HG03342 (cell line): Measurements from ENCODE around the gene KIAA1217.

Source experiments
- ATAC-seq: cut with Tn5 transposase; IDR thresholded peaks from one replicate; pipeline ENCODE4 v1.9.1; 2021; ENCODE audit warnings: mild to moderate bottlenecking, moderate library complexity; ENCODE audit not compliant: unreplicated experiment

KIAA1217 gene

GRCh38 chr10:24242562-24242961 is 33.6 kb downstream of the KIAA1217 start:
- no peak for ATAC-seq

- no peak for ATAC-seq
Measured at GRCh38 chr10:24246365-24246764, 37.4 kb downstream of the KIAA1217 start.

GRCh38 chr10:24247841-24248240 is 38.9 kb downstream of the KIAA1217 start:
- no peak for ATAC-seq

GRCh38 chr10:24249829-24250415 is 41.0 kb downstream of the KIAA1217 start:
- ATAC-seq = no peak

- no peak for ATAC-seq
Measured at GRCh38 chr10:24251547-24251946, 42.6 kb downstream of the KIAA1217 start.

GRCh38 chr10:24254180-24254579 is 45.2 kb downstream of the KIAA1217 start:
- ATAC-seq = no peak

GRCh38 chr10:24255115-24255880 is 46.4 kb downstream of the KIAA1217 start:
- ATAC-seq = no peak

- no peak for ATAC-seq
Measured at GRCh38 chr10:24255881-24256311, 47.0 kb downstream of the KIAA1217 start.

GRCh38 chr10:24256619-24257107 is 47.7 kb downstream of the KIAA1217 start:
- no peak for ATAC-seq

- ATAC-seq = no peak
Measured at GRCh38 chr10:24257588-24257987, 48.6 kb downstream of the KIAA1217 start.

- ATAC-seq = no peak
Measured at GRCh38 chr10:24259365-24260130, 50.6 kb downstream of the KIAA1217 start.

GRCh38 chr10:24261627-24262026 is 52.7 kb downstream of the KIAA1217 start:
- ATAC-seq = no peak

- no peak for ATAC-seq
Measured at GRCh38 chr10:24262929-24263590, 54.1 kb downstream of the KIAA1217 start.

GRCh38 chr10:24269476-24269875 is 60.5 kb downstream of the KIAA1217 start:
- no peak for ATAC-seq

- no peak for ATAC-seq
Measured at GRCh38 chr10:24272374-24272773, 63.4 kb downstream of the KIAA1217 start.

- no peak for ATAC-seq
Measured at GRCh38 chr10:24277277-24277676, 68.3 kb downstream of the KIAA1217 start.

- no peak for ATAC-seq
Measured at GRCh38 chr10:24277771-24278170, 68.8 kb downstream of the KIAA1217 start.

GRCh38 chr10:24278176-24278889 is 69.4 kb downstream of the KIAA1217 start:
- ATAC-seq = no peak

GRCh38 chr10:24279166-24279565 is 70.2 kb downstream of the KIAA1217 start:
- no peak for ATAC-seq

GRCh38 chr10:24287559-24288195 is 78.7 kb downstream of the KIAA1217 start:
- no peak for ATAC-seq
